Stimulated activated CD4-positive, alpha-beta T cell treated with anti-CD3 and anti-CD28 coated beads, TNF-alpha, amount 100 ng/mL, for 48 hours (primary cell): ENCODE results near the gene TMX2.
A peak's percentile ranks its signal among the peaks of the same experiment; 100 is the strongest.
"Not testable (repeated sequence)": the region's sequence is repeated elsewhere in the genome, so short reads cannot be mapped to it uniquely, and the experiment has no call there.

Experiments used
- DNase-seq, 3 donors: peaks; one replicate each; pipeline ENCODE4 v3.0.0-alpha.2; 2020; ENCODE audit warnings: low read depth in 3 of 3

TMX2 gene

GRCh38 chr11:57713835-57714234, 1.4 kb downstream of the TMX2 start:
- no peak for DNase-seq

GRCh38 chr11:57716726-57717125, 4.3 kb downstream of the TMX2 start:
- DNase-seq, result not testable (repeated sequence)

- no peak for DNase-seq
These were observed 14.8 kb downstream of the TMX2 start for GRCh38 chr11:57727185-57727584.

GRCh38 chr11:57728829-57729228, 16.4 kb downstream of the TMX2 start:
- no peak for DNase-seq

- no peak for DNase-seq
These were observed 17.1 kb downstream of the TMX2 start for GRCh38 chr11:57729479-57729878.

GRCh38 chr11:57732661-57733060, 20.3 kb downstream of the TMX2 start:
- DNase-seq, result no peak

- no peak for DNase-seq
These were observed 23.4 kb downstream of the TMX2 start for GRCh38 chr11:57735619-57736298.

- DNase-seq, result peak; percentile 88 to 97 (median 91)
These were observed 29.0 kb downstream of the TMX2 start, which contains the start of gene SELENOH for GRCh38 chr11:57741132-57742086. Gene SELENOH (plus strand): TSS chr11:57741491. CDS start chr11:57741596, 105 bp downstream.

- DNase-seq, result no peak
These were observed 29.7 kb downstream of the TMX2 start for GRCh38 chr11:57742087-57742452.

- DNase-seq, result no peak
These were observed 32.0 kb downstream of the TMX2 start for GRCh38 chr11:57744357-57744756.

GRCh38 chr11:57745206-57745605, 32.8 kb downstream of the TMX2 start:
- no peak for DNase-seq

- no peak for DNase-seq
These were observed 34.5 kb downstream of the TMX2 start for GRCh38 chr11:57746920-57747319.

- DNase-seq, result no peak
These were observed 38.8 kb downstream of the TMX2 start for GRCh38 chr11:57751176-57751575.

GRCh38 chr11:57751676-57752253, 39.4 kb downstream of the TMX2 start, which contains the start of gene BTBD18:
Gene BTBD18 (minus strand): TSS chr11:57751819. CDS start chr11:57751188, 631 bp downstream.
- no peak for DNase-seq

- DNase-seq, result no peak
These were observed 40.6 kb downstream of the TMX2 start for GRCh38 chr11:57752954-57753353.

GRCh38 chr11:57758174-57758573, 45.8 kb downstream of the TMX2 start:
- DNase-seq, result no peak

GRCh38 chr11:57761301-57762234, 49.2 kb downstream of the TMX2 start, which contains the start of gene CTNND1:
Gene CTNND1 (plus strand): TSS chr11:57761802. CDS start chr11:57791479, 29,677 bp downstream.
- no peak for DNase-seq

- no peak for DNase-seq
These were observed 50.0 kb downstream of the TMX2 start for GRCh38 chr11:57762235-57762861.

GRCh38 chr11:57763568-57763967, 51.2 kb downstream of the TMX2 start:
- no peak for DNase-seq

- no peak for DNase-seq
These were observed 51.6 kb downstream of the TMX2 start for GRCh38 chr11:57764021-57764420.

GRCh38 chr11:57764566-57764965, 52.2 kb downstream of the TMX2 start:
- no peak for DNase-seq
